Skeletal muscle cell (primary cell): ENCODE results near the gene MYOC.
"Not testable (repeated sequence)": the region's sequence is repeated elsewhere in the genome, so short reads cannot be mapped to it uniquely, and the experiment has no call there.

ENCODE experiments used
- DNase-seq: peaks from one replicate; pipeline ENCODE4 v3.0.0-alpha.2; 2010; ENCODE audit warnings: low read depth
- H3K4me3 ChIP-seq: 2 replicates; pipeline ENCODE4 v1.5.1; 2011; ENCODE audit warnings: low read depth, mild to moderate bottlenecking, control low read depth, low read length, moderate library complexity

The MYOC gene

GRCh38 chr1:171652234-171652822 is at the start of gene MYOC:
TSS of gene MYOC (minus strand) at chr1:171652688. CDS start at chr1:171652611, 77 bp downstream.
- H3K4me3 ChIP-seq, result no peak within 1 kb of the TSS

GRCh38 chr1:171699531-171699930 is 47.0 kb upstream of the MYOC start:
- H3K4me3 ChIP-seq, result no peak overlapping the region
- no peak for DNase-seq

More at GRCh38 chr1:171652234-171652822, at the start of gene MYOC:
- no peak for DNase-seq

GRCh38 chr1:171695772-171696171 is 43.3 kb upstream of the MYOC start:
- H3K4me3 ChIP-seq, DNase-seq: not testable (repeated sequence)

GRCh38 chr1:171693541-171693940 is 41.1 kb upstream of the MYOC start:
- not testable (repeated sequence) for H3K4me3 ChIP-seq, DNase-seq

GRCh38 chr1:171683870-171684269 is 31.4 kb upstream of the MYOC start:
- no peak overlapping the region for H3K4me3 ChIP-seq

GRCh38 chr1:171680339-171680738 is 27.9 kb upstream of the MYOC start:
- no peak for DNase-seq
- no peak overlapping the region for H3K4me3 ChIP-seq

More at GRCh38 chr1:171683870-171684269, 31.4 kb upstream of the MYOC start:
- no peak for DNase-seq

- H3K4me3 ChIP-seq, result no peak overlapping the region
- DNase-seq, result no peak
Observed at GRCh38 chr1:171676823-171677222, 24.3 kb upstream of the MYOC start.

- no peak for DNase-seq
- no peak overlapping the region for H3K4me3 ChIP-seq
Observed at GRCh38 chr1:171674431-171675405, 22.2 kb upstream of the MYOC start.

GRCh38 chr1:171670739-171671138 is 18.3 kb upstream of the MYOC start:
- no peak overlapping the region for H3K4me3 ChIP-seq
- no peak for DNase-seq

- no peak overlapping the region for H3K4me3 ChIP-seq
Observed at GRCh38 chr1:171668372-171668771, 15.9 kb upstream of the MYOC start.

GRCh38 chr1:171666114-171666769 is 13.8 kb upstream of the MYOC start:
- DNase-seq, result no peak
- no peak overlapping the region for H3K4me3 ChIP-seq

More at GRCh38 chr1:171668372-171668771, 15.9 kb upstream of the MYOC start:
- no peak for DNase-seq

GRCh38 chr1:171664976-171665375 is 12.5 kb upstream of the MYOC start:
- no peak for DNase-seq

GRCh38 chr1:171663854-171664575 is 11.5 kb upstream of the MYOC start:
- no peak for DNase-seq

More at GRCh38 chr1:171664976-171665375, 12.5 kb upstream of the MYOC start:
- no peak overlapping the region for H3K4me3 ChIP-seq

GRCh38 chr1:171663036-171663853 is 10.8 kb upstream of the MYOC start:
- H3K4me3 ChIP-seq, result no peak overlapping the region
- no peak for DNase-seq

More at GRCh38 chr1:171663854-171664575, 11.5 kb upstream of the MYOC start:
- no peak overlapping the region for H3K4me3 ChIP-seq

GRCh38 chr1:171661076-171661650 is 8.7 kb upstream of the MYOC start:
- no peak for DNase-seq
- no peak overlapping the region for H3K4me3 ChIP-seq

- DNase-seq, result not testable (repeated sequence)
Observed at GRCh38 chr1:171656206-171656605, 3.7 kb upstream of the MYOC start.

GRCh38 chr1:171655746-171656116 is 3.2 kb upstream of the MYOC start:
- DNase-seq, result no peak
- no peak overlapping the region for H3K4me3 ChIP-seq

More at GRCh38 chr1:171656206-171656605, 3.7 kb upstream of the MYOC start:
- H3K4me3 ChIP-seq, result not testable (repeated sequence)
